ENCODE measurements around the gene GLT6D1. TPM values are rescaled to one million over a fixed set of nuclear protein-coding genes. Genes with fewer than 3 reads are reported as not detected.
A peak's percentile ranks its signal among the peaks of the same experiment; 100 is the strongest.

The GLT6D1 gene
- total and polyA plus RNA-seq, 10 donors, result not detected

DNA sequence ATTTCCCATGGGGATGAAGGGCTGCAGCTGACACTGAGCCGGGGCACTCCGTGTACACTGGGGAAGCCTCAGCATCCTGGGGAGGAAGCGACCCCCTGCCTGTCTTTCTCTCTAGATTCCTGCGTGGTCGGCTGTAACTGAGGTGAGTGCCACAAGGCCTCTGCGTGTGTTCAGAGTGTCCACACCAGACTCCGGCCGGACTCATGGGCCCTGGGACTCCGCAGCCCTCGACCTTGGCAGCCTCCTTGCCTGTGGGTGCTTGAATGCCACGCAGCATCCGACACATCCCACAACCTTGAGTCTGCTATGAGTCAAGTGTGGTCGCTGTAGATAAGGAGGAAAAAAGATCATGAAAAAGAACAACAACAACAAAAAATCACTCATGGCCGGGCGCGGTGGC lies 54.4 kb downstream of the GLT6D1 start:
- H3K27me3 ChIP-seq (replicated peaks in 1 of 7), result peaks cover 0 to 62% (median 0%) of the 10 kb centered on the region in 7 donors
- no peaks in the 10 kb centered on the region for H3K9me3 ChIP-seq
- no peaks in the 10 kb centered on the region for H3K36me3 ChIP-seq
- 47 to 61% (median 58%) methylated on average over 16 of the region's 16 CpGs for WGBS, 5 donors
- no peak overlapping the region for H3K4me3 ChIP-seq
- intact Hi-C loops (cut with DNase I; ENCODE audit: low total_unique reads), result no loop called here
- H3K27ac ChIP-seq, result no peak overlapping the region
- peaks cover 0 to 6% (median 0%) of the 10 kb centered on the region in 6 donors for H3K4me1 ChIP-seq
- peak; percentile 51 for DNase-seq
- TF ChIP-seq POLR2A (IDR thresholded peaks at IDR 0.05), result no peak
- no peak for TF ChIP-seq POLR2AphosphoS5 (IDR thresholded peaks at IDR 0.05)
- no peak for TF ChIP-seq CTCF (IDR thresholded peaks at IDR 0.05 in 8 of 11, conservative IDR thresholded peaks at IDR 0.05 in 3 of 11)

DNA sequence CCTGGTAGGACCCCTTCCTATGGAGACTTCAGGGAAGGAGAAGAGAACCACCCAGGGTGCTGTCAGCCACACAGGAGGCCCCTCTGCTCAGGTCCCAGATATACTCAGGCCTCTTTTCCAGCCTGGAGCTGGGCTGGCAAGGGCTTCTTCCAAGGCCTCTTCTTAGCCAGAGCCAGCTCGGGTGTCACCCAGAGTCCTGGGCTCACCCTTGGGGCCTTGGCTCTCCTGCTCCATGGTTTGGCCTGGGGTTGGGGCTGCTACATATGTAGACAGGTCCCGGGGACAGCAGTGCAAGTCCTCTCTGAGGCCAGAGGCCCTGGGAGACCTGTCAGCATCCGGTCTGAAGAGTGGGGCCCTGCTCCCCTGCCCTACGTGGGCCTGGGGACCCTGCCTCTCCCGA lies 55.0 kb downstream of the GLT6D1 start:
- TF ChIP-seq CTCF (IDR thresholded peaks at IDR 0.05 in 8 of 11, conservative IDR thresholded peaks at IDR 0.05 in 3 of 11), result no peak
- no peak for TF ChIP-seq POLR2A (IDR thresholded peaks at IDR 0.05)
- no peak for TF ChIP-seq POLR2AphosphoS5 (IDR thresholded peaks at IDR 0.05)
- H3K4me1 ChIP-seq, result peaks cover 0 to 6% (median 0%) of the 10 kb centered on the region in 6 donors
- intact Hi-C loops (cut with DNase I; ENCODE audit: low total_unique reads), result no loop called here
- peak; percentile 43 for DNase-seq
- no peaks in the 10 kb centered on the region for H3K9me3 ChIP-seq
- peaks cover 0 to 56% (median 0%) of the 10 kb centered on the region in 7 donors for H3K27me3 ChIP-seq (replicated peaks in 1 of 7)
- 0 to 82% (median 56%) methylated on average over 2 to 5 of the region's 5 CpGs for WGBS, 5 donors
- H3K36me3 ChIP-seq, result no peaks in the 10 kb centered on the region
- H3K27ac ChIP-seq, result no peak overlapping the region
- no peak overlapping the region for H3K4me3 ChIP-seq

- Histone ChIP-seq H3K27ac (no peak overlapping the region), H3K9me3 (no peaks in the 10 kb centered on the region), H3K4me3 (no peak overlapping the region), H3K36me3 (no peaks in the 10 kb centered on the region), H3K4me1 (peaks cover 0 to 6% (median 0%) of the 10 kb centered on the region in 6 donors), H3K27me3 (replicated peaks in 1 of 7) (peaks cover 0 to 49% (median 0%) of the 10 kb centered on the region in 7 donors)
- 84 to 100% (median 90%) methylated on average over 4 to 16 of the region's 16 CpGs for WGBS, 5 donors
- intact Hi-C loops (cut with DNase I; ENCODE audit: low total_unique reads), result no loop called here
- TF ChIP-seq POLR2A (IDR thresholded peaks at IDR 0.05) (no peak), CTCF (IDR thresholded peaks at IDR 0.05 in 8 of 11, conservative IDR thresholded peaks at IDR 0.05 in 3 of 11) (no peak), POLR2AphosphoS5 (IDR thresholded peaks at IDR 0.05) (no peak)
- DNase-seq, result peak; percentile 44
These were observed 55.7 kb downstream of the GLT6D1 start for GRCh38 chr9:135583688-135584011.

DNA sequence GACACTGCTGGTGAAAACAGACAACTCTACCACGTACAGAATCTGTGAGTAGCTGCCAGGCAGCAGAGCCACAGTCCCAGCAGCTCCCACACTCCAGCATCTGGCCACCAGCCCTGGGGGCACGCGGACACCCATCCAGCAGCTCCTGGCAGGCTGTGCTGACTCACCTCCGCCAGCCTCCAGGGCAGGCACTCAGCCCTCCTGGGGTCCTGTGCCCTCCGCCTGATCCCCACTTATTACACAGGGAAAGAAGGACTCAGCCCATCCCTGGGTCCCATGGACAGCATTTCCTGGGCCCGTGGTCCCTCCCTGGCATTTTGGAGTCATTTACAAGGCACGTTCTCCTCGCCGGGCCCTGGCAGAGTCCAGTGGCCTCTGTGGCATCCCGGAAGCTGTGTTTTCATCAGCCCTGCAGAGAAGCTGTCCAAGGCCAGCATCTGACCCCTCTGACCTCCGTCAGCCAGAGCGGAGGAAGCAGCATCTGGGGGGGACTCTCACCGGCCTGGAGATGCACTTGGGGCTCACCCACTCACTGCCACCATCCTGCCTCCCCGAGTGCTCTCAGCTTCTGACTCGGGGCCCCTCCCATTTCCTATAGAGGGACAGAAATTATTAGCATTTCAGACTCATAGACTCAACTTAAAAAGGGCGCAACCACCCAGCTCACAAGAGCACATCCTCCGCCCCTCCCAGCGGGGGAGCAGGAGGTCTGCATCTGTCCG lies 56.2 kb downstream of the GLT6D1 start:
- Histone ChIP-seq H3K4me1 (peaks cover 0 to 6% (median 0%) of the 10 kb centered on the region in 6 donors), H3K9me3 (no peaks in the 10 kb centered on the region), H3K27me3 (replicated peaks in 1 of 7) (peaks cover 0 to 45% (median 0%) of the 10 kb centered on the region in 7 donors), H3K4me3 (no peak overlapping the region), H3K27ac (no peak overlapping the region), H3K36me3 (no peaks in the 10 kb centered on the region)
- TF ChIP-seq POLR2A (IDR thresholded peaks at IDR 0.05), result no peak
- TF ChIP-seq CTCF (IDR thresholded peaks at IDR 0.05 in 8 of 11, conservative IDR thresholded peaks at IDR 0.05 in 3 of 11), result no peak
- intact Hi-C loops (cut with DNase I; ENCODE audit: low total_unique reads), result no loop called here
- peak; percentile 49 for DNase-seq
- 65 to 81% (median 71%) methylated on average over 14 to 19 of the region's 19 CpGs for WGBS, 5 donors

All from spleen (tissue), 11 donors.